ENCODE data around the gene LGALS7B. TPM values are rescaled to one million over a fixed set of nuclear protein-coding genes. Genes with fewer than 3 reads are reported as not detected.

Gene LGALS7B
- total and polyA plus RNA-seq, 2 of the 8 experiments (the other 6 are each of a cell fraction or from before 2014, with no cell fraction given), result 3.6 TPM; not detected in 1

- no peak overlapping the region for H3K23ac ChIP-seq (ENCODE audit: insufficient read length)
- H3K56ac ChIP-seq (replicated peaks; ENCODE audit: insufficient read length, low read depth, low read length), result no peak overlapping the region
- H4K91ac ChIP-seq (replicated peaks; ENCODE audit: insufficient read length, low read length), result no peak overlapping the region
- H3K27ac ChIP-seq (ENCODE audit: low read depth, low read length), result no peak overlapping the region; the same call in 1 of the 2 replicates
- H4K8ac ChIP-seq (ENCODE audit: extremely low read depth, insufficient read depth, low read length), result peak overlapping the region; percentile 76; the same call in 1 of the 2 replicates
- H3K27me3 ChIP-seq (replicated peaks in 1 of 4; ENCODE audit: control insufficient read depth in 3 of 4, extremely low read depth in 1 of 4, insufficient read depth in 3 of 4, low read length in 3 of 4), result no peaks in the 10 kb centered on the region; a peak in 1 of 7 replicates
- H3K23me2 ChIP-seq (ENCODE audit: low read depth, low read length), result no peaks in the 10 kb centered on the region
- H3K14ac ChIP-seq (ENCODE audit: insufficient read length), result no peak overlapping the region
- H2AFZ ChIP-seq (ENCODE audit: low read length), result no peak overlapping the region
- peaks cover 32 to 45% of the 10 kb centered on the region in 2 experiments for H4K20me1 ChIP-seq (replicated peaks in 1 of 2; ENCODE audit: control insufficient read depth in 1 of 2, insufficient read depth in 2 of 2, low read length in 2 of 2)
- H2BK20ac ChIP-seq (ENCODE audit: low read length), result no peak overlapping the region
- no peak overlapping the region for H3K4me2 ChIP-seq (ENCODE audit: insufficient read depth in 1 of 2, low read depth in 2 of 2, low read length in 2 of 2)
- no peak overlapping the region for H2BK15ac ChIP-seq (ENCODE audit: low read length)
- no peak overlapping the region for H4K5ac ChIP-seq (ENCODE audit: insufficient read length, low read depth, low read length)
- no peak overlapping the region for H3K4me3 ChIP-seq (ENCODE audit: extremely low read depth in 1 of 4, insufficient read depth in 2 of 4, low read depth in 3 of 4, low read length in 4 of 4)
- H3K4me1 ChIP-seq (replicated peaks in 1 of 4; ENCODE audit: control insufficient read depth in 3 of 4, insufficient read depth in 4 of 4, low read length in 3 of 4), result no peaks in the 10 kb centered on the region
- no peak overlapping the region for H2BK120ac ChIP-seq (replicated peaks; ENCODE audit: low read depth, low read length)
- H2BK5ac ChIP-seq (ENCODE audit: low read depth, low read length), result no peak overlapping the region; the same call in 1 of the 2 replicates
- ChIA-PET CTCF (ENCODE audit: partially characterized antibody) (interaction anchor here (0.6 to 1.5 kb wide), 2 partner anchors 49 to 500 kb away, joined by 3 to 4 read pairs; no protein-coding TSS in a partner anchor), POLR2A (ENCODE audit: partially characterized antibody) (interaction anchor here (0.6 to 14.2 kb wide), 20 partner anchors 7 to 105 kb away, joined by 3 to 376 read pairs (median 4); partner anchors contain the start of genes CAPN12, HNRNPL, MRPS12 and SARS2)
- H3K79me2 ChIP-seq (ENCODE audit: control insufficient read depth in 1 of 2, insufficient read depth in 2 of 2, low read length in 2 of 2), result peaks cover 0 to 30% of the 10 kb centered on the region in 2 experiments; a peak in 2 of 4 replicates
- peak in 1 of 2 experiments; percentile 62; a peak in 1 of 3 replicates for TF ChIP-seq POLR2A (IDR thresholded peaks at IDR 0.05; ENCODE audit: control extremely low read depth in 1 of 2, low read depth in 2 of 2, low read length in 2 of 2)
- TF ChIP-seq POLR2AphosphoS5 (IDR thresholded peaks at IDR 0.05; ENCODE audit: low read depth, low read length), result peak; percentile 34; the same call in 1 of the 2 replicates
- TF ChIP-seq SAP30 (IDR thresholded peaks at IDR 0.05; ENCODE audit: insufficient read depth, insufficient replicate concordance, low read length), result no peak
- H3K9ac ChIP-seq (replicated peaks in 1 of 4; ENCODE audit: extremely low read depth in 1 of 4, low read depth in 3 of 4, low read length in 3 of 4), result no peak overlapping the region
- FAIRE-seq (no peak), DNase-seq (ENCODE audit: low read depth in 1 of 2, low spot score in 2 of 2) (no peak)
- H3K36me3 ChIP-seq (ENCODE audit: control insufficient read depth in 2 of 4, insufficient read depth in 4 of 4, low read length in 3 of 4), result peaks cover 76 to 89% (median 83%) of the 10 kb centered on the region in 4 experiments
- H2AK5ac ChIP-seq (ENCODE audit: low read depth, low read length), result no peak overlapping the region
- no peak overlapping the region for H2BK12ac ChIP-seq (ENCODE audit: low read depth, low read length)
- H3K79me1 ChIP-seq (ENCODE audit: low read depth, low read length), result peaks cover 7% of the 10 kb centered on the region; the same call in 1 of the 2 replicates
- no peak overlapping the region for H3K18ac ChIP-seq (ENCODE audit: extremely low read depth, low read length)
- no peak overlapping the region for H3K4ac ChIP-seq (replicated peaks; ENCODE audit: insufficient read length, low read depth, low read length)
- WGBS, 2 experiments (ENCODE audit: extremely low coverage in 1 of 2, insufficient coverage in 1 of 2, insufficient read length in 1 of 2, insufficient replicate concordance in 2 of 2, low coverage in 1 of 2, low lambda C conversion rate in 2 of 2, missing lambda C conversion rate in 1 of 2), result 96% methylated on average over 12 of the region's 12 CpGs; no CpG with 5 or more reads in 1 of the 2 experiments
- no peaks in the 10 kb centered on the region for H3K9me3 ChIP-seq (ENCODE audit: insufficient read depth in 2 of 2, low read depth in 1 of 2, low read length in 1 of 2)
Observed at GRCh38 chr19:38838986-38839761, 50.2 kb downstream of the LGALS7B start.
